ENCODE results near the gene CPT1B. TPM values are rescaled to one million over a fixed set of nuclear protein-coding genes. Genes with fewer than 3 reads are reported as not detected.
"Not testable (repeated sequence)": the region's sequence is repeated elsewhere in the genome, so short reads cannot be mapped to it uniquely, and the experiment has no call there.

CPT1B gene
- total RNA-seq, 1 donor from 2014 or later = 32.7 TPM

GRCh38 chr22:50608996-50609395 lies 30.8 kb upstream of the CPT1B start:
- TF ChIP-seq EZH2 (IDR thresholded peaks at IDR 0.05; ENCODE audit: insufficient read depth, low read length) = no peak
- no peak for TF ChIP-seq CTCF (IDR thresholded peaks at IDR 0.05; ENCODE audit: insufficient read depth, low read depth, low read length)
- DNase-seq (ENCODE audit: low read depth) (no peak), FAIRE-seq (no peak)
- Mint-ChIP-seq H3K27me3 (ENCODE audit: low read depth, unreplicated experiment) (peaks cover 72% of the 10 kb centered on the region), H3K9me3 (ENCODE audit: unreplicated experiment) (peaks cover 2% of the 10 kb centered on the region), H3K4me1 (ENCODE audit: low read depth, unreplicated experiment) (no peaks in the 10 kb centered on the region), H3K4me3 (ENCODE audit: unreplicated experiment) (no peak overlapping the region), H3K36me3 (ENCODE audit: low read depth, unreplicated experiment) (no peaks in the 10 kb centered on the region), H3K27ac (ENCODE audit: unreplicated experiment) (no peak overlapping the region)
- no peaks in the 10 kb centered on the region for H3K79me2 ChIP-seq (ENCODE audit: insufficient read depth, low read length)
- no peak overlapping the region for H3K27ac ChIP-seq (ENCODE audit: low read depth, low read length)
- no peak overlapping the region for H3K4me3 ChIP-seq (ENCODE audit: insufficient read depth, low read depth, low read length)
- no peaks in the 10 kb centered on the region for H3K36me3 ChIP-seq (ENCODE audit: insufficient read depth, low read length)
- H3K27me3 ChIP-seq (ENCODE audit: insufficient read depth, low read length) = peaks cover 11% of the 10 kb centered on the region
- no peaks in the 10 kb centered on the region for H4K20me1 ChIP-seq (ENCODE audit: insufficient read depth, low read length)
- H3K9ac ChIP-seq (ENCODE audit: low read length) = no peak overlapping the region
- no peaks in the 10 kb centered on the region for H3K4me1 ChIP-seq (ENCODE audit: insufficient read depth, low read length)
- H3K4me2 ChIP-seq (ENCODE audit: low read length) = no peak overlapping the region
- H3K9me3 ChIP-seq (ENCODE audit: insufficient read depth, low read depth, low read length) = no peaks in the 10 kb centered on the region
- H2AFZ ChIP-seq (ENCODE audit: low read depth, low read length) = no peak overlapping the region

- DNase-seq (ENCODE audit: low read depth); H3K79me2 ChIP-seq (ENCODE audit: insufficient read depth, low read length); H3K4me3 ChIP-seq (ENCODE audit: insufficient read depth, low read depth, low read length); H4K20me1 ChIP-seq (ENCODE audit: insufficient read depth, low read length); H3K36me3 Mint-ChIP-seq (ENCODE audit: low read depth, unreplicated experiment); H3K27ac Mint-ChIP-seq (ENCODE audit: unreplicated experiment); H2AFZ ChIP-seq (ENCODE audit: low read depth, low read length); H3K4me1 ChIP-seq (ENCODE audit: insufficient read depth, low read length); H3K9me3 ChIP-seq (ENCODE audit: insufficient read depth, low read depth, low read length); H3K27ac ChIP-seq (ENCODE audit: low read depth, low read length); H3K4me3 Mint-ChIP-seq (ENCODE audit: unreplicated experiment); H3K4me1 Mint-ChIP-seq (ENCODE audit: low read depth, unreplicated experiment); FAIRE-seq; H3K36me3 ChIP-seq (ENCODE audit: insufficient read depth, low read length); H3K9ac ChIP-seq (ENCODE audit: low read length); H3K4me2 ChIP-seq (ENCODE audit: low read length); H3K9me3 Mint-ChIP-seq (ENCODE audit: unreplicated experiment): not testable (repeated sequence)
- peaks cover 10% of the 10 kb centered on the region for H3K27me3 ChIP-seq (ENCODE audit: insufficient read depth, low read length)
- peaks cover 67% of the 10 kb centered on the region for H3K27me3 Mint-ChIP-seq (ENCODE audit: low read depth, unreplicated experiment)
Observed at GRCh38 chr22:50608058-50608840, 30.0 kb upstream of the CPT1B start.

- no peak overlapping the region for H3K4me3 Mint-ChIP-seq (ENCODE audit: unreplicated experiment)
- Histone ChIP-seq H3K79me2 (ENCODE audit: insufficient read depth, low read length) (no peaks in the 10 kb centered on the region), H3K9me3 (ENCODE audit: insufficient read depth, low read depth, low read length) (no peaks in the 10 kb centered on the region), H3K27me3 (ENCODE audit: insufficient read depth, low read length) (peaks cover 12% of the 10 kb centered on the region), H2AFZ (ENCODE audit: low read depth, low read length) (no peak overlapping the region), H3K4me3 (ENCODE audit: insufficient read depth, low read depth, low read length) (no peak overlapping the region), H3K4me2 (ENCODE audit: low read length) (no peak overlapping the region), H3K27ac (ENCODE audit: low read depth, low read length) (no peak overlapping the region), H3K4me1 (ENCODE audit: insufficient read depth, low read length) (no peaks in the 10 kb centered on the region), H3K36me3 (ENCODE audit: insufficient read depth, low read length) (no peaks in the 10 kb centered on the region), H4K20me1 (ENCODE audit: insufficient read depth, low read length) (no peaks in the 10 kb centered on the region), H3K9ac (ENCODE audit: low read length) (no peak overlapping the region)
- peaks cover 2% of the 10 kb centered on the region for H3K9me3 Mint-ChIP-seq (ENCODE audit: unreplicated experiment)
- no peak overlapping the region for H3K27ac Mint-ChIP-seq (ENCODE audit: unreplicated experiment)
- TF ChIP-seq EZH2 (IDR thresholded peaks at IDR 0.05; ENCODE audit: insufficient read depth, low read length) (no peak), CTCF (IDR thresholded peaks at IDR 0.05; ENCODE audit: insufficient read depth, low read depth, low read length) (no peak)
- DNase-seq (ENCODE audit: low read depth) (no peak), FAIRE-seq (no peak)
- no peaks in the 10 kb centered on the region for H3K36me3 Mint-ChIP-seq (ENCODE audit: low read depth, unreplicated experiment)
- no peaks in the 10 kb centered on the region for H3K4me1 Mint-ChIP-seq (ENCODE audit: low read depth, unreplicated experiment)
- H3K27me3 Mint-ChIP-seq (ENCODE audit: low read depth, unreplicated experiment) = peaks cover 67% of the 10 kb centered on the region
Observed at GRCh38 chr22:50607659-50608020, 29.4 kb upstream of the CPT1B start.
